ENCODE data around the gene ELMO1.

Gene ELMO1

DNA sequence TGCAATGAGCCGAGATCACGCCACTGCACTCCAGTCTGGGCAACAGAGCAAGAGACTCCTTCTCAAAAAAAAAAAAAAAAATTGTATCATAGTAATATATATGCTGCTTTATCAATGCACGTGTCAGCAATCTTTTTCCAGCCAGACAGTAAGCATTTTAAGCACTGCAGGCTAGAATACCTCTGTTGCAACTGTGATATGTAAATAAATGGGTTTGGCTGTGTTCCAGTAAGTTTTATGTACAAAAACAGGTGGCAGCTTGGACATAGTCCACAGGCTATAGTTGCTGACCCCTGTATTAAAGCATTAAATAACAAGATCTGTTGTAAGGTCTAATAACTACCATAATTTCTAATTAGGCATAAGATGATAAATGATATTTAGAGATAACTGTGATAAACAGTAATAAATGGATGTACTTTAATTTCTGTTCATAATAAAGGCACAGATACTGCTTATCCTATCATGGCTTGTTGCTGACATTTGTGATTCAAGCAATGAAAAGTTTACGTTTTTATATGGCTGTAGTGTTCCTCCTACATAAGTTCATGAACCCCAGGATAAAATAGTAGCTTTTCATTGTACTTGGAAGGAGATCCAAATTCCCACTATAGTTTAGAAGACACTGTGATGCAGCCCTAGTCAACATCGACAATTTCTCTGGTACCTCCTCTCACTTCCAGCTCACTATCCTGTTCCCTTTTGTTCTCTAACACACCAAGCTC is 161.4 kb downstream of the ELMO1 start:
- Histone ChIP-seq H3K4me2 (ENCODE audit: insufficient read depth, low read length) (no peak overlapping the region), H3K4me1 (ENCODE audit: insufficient read depth, low read length) (peaks cover 16% of the 10 kb centered on the region), H3K9ac (ENCODE audit: low read depth, low read length) (no peak overlapping the region), H3K36me3 (ENCODE audit: insufficient read depth, low read length) (no peaks in the 10 kb centered on the region), H3K27ac (ENCODE audit: low read length) (no peak overlapping the region), H3K27me3 (ENCODE audit: insufficient read depth, low read length, poor library complexity) (no peaks in the 10 kb centered on the region), H4K20me1 (ENCODE audit: insufficient read depth, low read length) (peaks cover 27% of the 10 kb centered on the region; the same call in 1 of the 2 replicates), H2AFZ (ENCODE audit: low read depth, low read length) (no peak overlapping the region), H3K9me3 (ENCODE audit: insufficient read depth, low read length, severe bottlenecking) (no peaks in the 10 kb centered on the region), H3K4me3 (ENCODE audit: low read depth in 1 of 2, low read length in 2 of 2) (no peak overlapping the region), H3K79me2 (ENCODE audit: insufficient read depth, low read length) (peaks cover 10% of the 10 kb centered on the region; the same call in 1 of the 2 replicates)
- DNase-seq (no peak), ATAC-seq (ENCODE audit: insufficient read depth, low read depth) (no peak)
- no peak for TF ChIP-seq EZH2 (IDR thresholded peaks at IDR 0.05; ENCODE audit: borderline replicate concordance, low read depth, low read length, severe bottlenecking)
- TF ChIP-seq CTCF (IDR thresholded peaks at IDR 0.05; ENCODE audit: borderline replicate concordance, extremely low read depth, low read length, poor library complexity, severe bottlenecking): no peak

GRCh38 chr7:37286454-37286832 is 162.2 kb downstream of the ELMO1 start:
- H3K9me3 ChIP-seq (ENCODE audit: insufficient read depth, low read length, severe bottlenecking): no peaks in the 10 kb centered on the region
- no peak overlapping the region for H3K9ac ChIP-seq (ENCODE audit: low read depth, low read length)
- H4K20me1 ChIP-seq (ENCODE audit: insufficient read depth, low read length): peaks cover 27% of the 10 kb centered on the region; the same call in 1 of the 2 replicates
- H3K27ac ChIP-seq (ENCODE audit: low read length): no peak overlapping the region
- H3K4me2 ChIP-seq (ENCODE audit: insufficient read depth, low read length): no peak overlapping the region
- DNase-seq (no peak), ATAC-seq (ENCODE audit: insufficient read depth, low read depth) (no peak)
- H3K79me2 ChIP-seq (ENCODE audit: insufficient read depth, low read length): peaks cover 10% of the 10 kb centered on the region; the same call in 1 of the 2 replicates
- no peaks in the 10 kb centered on the region for H3K36me3 ChIP-seq (ENCODE audit: insufficient read depth, low read length)
- peaks cover 16% of the 10 kb centered on the region for H3K4me1 ChIP-seq (ENCODE audit: insufficient read depth, low read length)
- no peaks in the 10 kb centered on the region for H3K27me3 ChIP-seq (ENCODE audit: insufficient read depth, low read length, poor library complexity)
- H3K4me3 ChIP-seq (ENCODE audit: low read depth in 1 of 2, low read length in 2 of 2): no peak overlapping the region
- H2AFZ ChIP-seq (ENCODE audit: low read depth, low read length): no peak overlapping the region
- TF ChIP-seq CTCF (IDR thresholded peaks at IDR 0.05; ENCODE audit: borderline replicate concordance, extremely low read depth, low read length, poor library complexity, severe bottlenecking) (no peak), EZH2 (IDR thresholded peaks at IDR 0.05; ENCODE audit: borderline replicate concordance, low read depth, low read length, severe bottlenecking) (no peak)

DNA sequence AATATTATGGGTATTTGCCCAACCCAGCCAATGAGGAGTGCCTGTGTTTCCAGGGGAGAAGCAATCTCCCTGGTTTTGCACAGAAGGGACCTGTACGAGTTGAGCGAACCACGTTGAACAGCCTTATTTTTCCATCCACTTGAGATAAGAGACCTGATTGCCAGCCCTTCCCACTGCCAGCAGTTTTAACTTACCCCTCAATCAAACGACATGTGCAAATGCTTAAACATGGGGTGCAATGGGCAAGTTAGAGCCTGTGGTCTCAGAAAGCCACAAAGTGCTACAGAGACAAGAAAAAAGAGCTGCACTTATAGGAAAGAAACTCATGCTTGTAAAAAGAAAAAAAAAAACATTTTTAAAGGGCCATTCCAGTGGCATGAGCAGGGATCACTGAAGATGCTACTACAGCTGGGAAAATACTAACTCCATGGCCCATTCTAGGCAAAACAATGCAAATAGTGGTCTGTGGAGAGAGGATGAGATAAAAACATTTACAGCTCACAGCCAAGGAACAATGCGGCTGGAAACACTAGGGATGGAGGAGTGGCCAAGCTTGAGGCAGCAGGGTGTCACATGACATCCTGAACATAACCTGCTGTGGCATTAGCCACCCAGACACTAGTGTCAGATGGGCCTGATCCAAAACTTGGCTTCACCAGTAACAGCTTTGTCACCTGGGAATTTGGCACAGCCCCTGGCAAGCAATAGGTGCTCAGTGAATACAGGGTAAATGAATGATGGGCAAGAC is 162.8 kb downstream of the ELMO1 start:
- peak; percentile 67 for ATAC-seq (ENCODE audit: insufficient read depth, low read depth)
- H3K36me3 ChIP-seq (ENCODE audit: insufficient read depth, low read length): no peaks in the 10 kb centered on the region
- peak; percentile 23 for DNase-seq
- H3K79me2 ChIP-seq (ENCODE audit: insufficient read depth, low read length): peaks cover 13% of the 10 kb centered on the region; the same call in 1 of the 2 replicates
- no peak for TF ChIP-seq EZH2 (IDR thresholded peaks at IDR 0.05; ENCODE audit: borderline replicate concordance, low read depth, low read length, severe bottlenecking)
- TF ChIP-seq CTCF (IDR thresholded peaks at IDR 0.05; ENCODE audit: borderline replicate concordance, extremely low read depth, low read length, poor library complexity, severe bottlenecking): no peak
- H3K9ac ChIP-seq (ENCODE audit: low read depth, low read length): no peak overlapping the region
- no peaks in the 10 kb centered on the region for H3K9me3 ChIP-seq (ENCODE audit: insufficient read depth, low read length, severe bottlenecking)
- no peak overlapping the region for H3K4me2 ChIP-seq (ENCODE audit: insufficient read depth, low read length)
- H2AFZ ChIP-seq (ENCODE audit: low read depth, low read length): no peak overlapping the region
- H3K27me3 ChIP-seq (ENCODE audit: insufficient read depth, low read length, poor library complexity): no peaks in the 10 kb centered on the region
- H3K27ac ChIP-seq (ENCODE audit: low read length): no peak overlapping the region
- peaks cover 16% of the 10 kb centered on the region for H3K4me1 ChIP-seq (ENCODE audit: insufficient read depth, low read length)
- H3K4me3 ChIP-seq (ENCODE audit: low read depth in 1 of 2, low read length in 2 of 2): no peak overlapping the region
- H4K20me1 ChIP-seq (ENCODE audit: insufficient read depth, low read length): peaks cover 27% of the 10 kb centered on the region; the same call in 1 of the 2 replicates

All from DND-41 (cell line).